Measurements from ENCODE around the gene RPA3.
A peak's percentile ranks its signal among the peaks of the same experiment; 100 is the strongest.

RPA3 gene

GRCh38 chr7:7731732-7732131 lies 13.3 kb upstream of the RPA3 start:
- DNase-seq = no peak

GRCh38 chr7:7720750-7721621 lies 2.6 kb upstream of the RPA3 start:
- no peak for DNase-seq

- DNase-seq = no peak
Observed at GRCh38 chr7:7720193-7720592, 1.8 kb upstream of the RPA3 start.

GRCh38 chr7:7719236-7719635 lies 829 bp upstream of the RPA3 start:
- peak; percentile 92 for DNase-seq

GRCh38 chr7:7713730-7714129 lies 4.7 kb downstream of the RPA3 start:
- DNase-seq = no peak

- DNase-seq = no peak
Observed at GRCh38 chr7:7710469-7710868, 7.9 kb downstream of the RPA3 start.

- DNase-seq = no peak
Observed at GRCh38 chr7:7709291-7709690, 9.1 kb downstream of the RPA3 start.

GRCh38 chr7:7707806-7708205 lies 10.6 kb downstream of the RPA3 start:
- no peak for DNase-seq

GRCh38 chr7:7707246-7707645 lies 11.2 kb downstream of the RPA3 start:
- DNase-seq = no peak

GRCh38 chr7:7706556-7707172 lies 11.7 kb downstream of the RPA3 start:
- no peak for DNase-seq

- no peak for DNase-seq
Observed at GRCh38 chr7:7706101-7706511, 12.3 kb downstream of the RPA3 start.

GRCh38 chr7:7705318-7705717 lies 13.1 kb downstream of the RPA3 start:
- no peak for DNase-seq

- DNase-seq = no peak
Observed at GRCh38 chr7:7704867-7705266, 13.5 kb downstream of the RPA3 start.

- no peak for DNase-seq
Observed at GRCh38 chr7:7703427-7703826, 15.0 kb downstream of the RPA3 start.

- no peak for DNase-seq
Observed at GRCh38 chr7:7702826-7703225, 15.6 kb downstream of the RPA3 start.

- no peak for DNase-seq
Observed at GRCh38 chr7:7701527-7701926, 16.9 kb downstream of the RPA3 start.

GRCh38 chr7:7699970-7700369 lies 18.4 kb downstream of the RPA3 start:
- no peak for DNase-seq

- DNase-seq = no peak
Observed at GRCh38 chr7:7699380-7699779, 19.0 kb downstream of the RPA3 start.

- DNase-seq = no peak
Observed at GRCh38 chr7:7698930-7699329, 19.5 kb downstream of the RPA3 start.

- no peak for DNase-seq
Observed at GRCh38 chr7:7696458-7697119, 21.8 kb downstream of the RPA3 start.

GRCh38 chr7:7695111-7695817 lies 23.1 kb downstream of the RPA3 start:
- DNase-seq = peak; percentile 28

GRCh38 chr7:7694542-7694941 lies 23.9 kb downstream of the RPA3 start:
- no peak for DNase-seq

GRCh38 chr7:7693881-7694280 lies 24.5 kb downstream of the RPA3 start:
- DNase-seq = peak; percentile 95

Measured in NCI-H226 (cell line).